Left renal cortex interstitium (tissue), 4 donors: ENCODE data around the gene TRAF6. TPM values are rescaled to one million over a fixed set of nuclear protein-coding genes. Genes with fewer than 3 reads are reported as not detected.

ENCODE experiments used
- DNase-seq, 4 donors: peaks; one replicate each; pipeline ENCODE4 v3.0.0-alpha.2; 2013; ENCODE audit warnings: low read depth in 4 of 4, low spot score in 2 of 4, missing footprints in 1 of 4
- polyA plus RNA-seq, 4 donors: library from polyadenylated mRNA; unstranded; fragments of 120-200 nt; gene quantifications; one replicate each; pipeline ENCODE4 v1.2.1, GENCODE V29; 2013; ENCODE audit not compliant: insufficient read length in 4 of 4

Gene TRAF6
- polyA plus RNA-seq, 4 donors: 13.8 to 17.0 (median 16.3) TPM

DNA sequence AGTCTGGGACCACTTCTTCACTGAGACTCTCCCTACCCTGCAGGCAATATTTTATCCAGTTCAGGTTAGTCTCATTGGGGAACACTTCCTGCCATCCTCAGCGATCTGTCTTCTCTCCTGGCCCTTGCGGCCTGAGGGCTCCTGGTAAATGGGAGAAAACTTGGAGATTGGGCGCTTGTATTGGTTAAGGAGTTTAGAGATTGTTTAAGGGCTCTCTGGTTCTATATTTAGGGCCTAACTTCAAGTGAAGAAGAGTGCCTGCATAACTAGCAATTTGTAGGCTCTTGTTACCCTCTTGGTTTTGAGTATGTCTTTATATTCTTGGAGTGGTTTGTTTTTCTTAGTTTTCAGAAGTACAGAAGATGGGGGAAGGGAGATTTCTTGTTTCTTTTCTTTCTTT lies 72.7 kb downstream of the TRAF6 start:
- no peak for DNase-seq

Other genes starting within 250 kb of the TRAF6 start
- gene COMMD9, start 220.8 kb downstream of the TRAF6 start, polyA plus RNA-seq: 100 to 1,000 TPM in 1 of 4 donors, 10 to 100 TPM in 3; 83.0 to 107 (median 93.9) TPM
- gene PRR5L, start 214.0 kb downstream of the TRAF6 start, polyA plus RNA-seq: 10 to 100 TPM; 16.0 to 24.4 (median 16.5) TPM
- gene RAG1, start 57.7 kb upstream of the TRAF6 start, polyA plus RNA-seq: 1 to 10 TPM; 2.3 to 3.4 (median 2.4) TPM
- gene IFTAP, start 84.2 kb upstream of the TRAF6 start, polyA plus RNA-seq: 10 to 100 TPM; 47.0 to 63.6 (median 55.9) TPM
- under 1 TPM; 0.37 to 0.73 (median 0.51) TPM for gene RAG2, start 88.0 kb upstream of the TRAF6 start, polyA plus RNA-seq